ENCODE measurements around the gene ZNF516. TPM values are rescaled to one million over a fixed set of nuclear protein-coding genes. Genes with fewer than 3 reads are reported as not detected.

The ZNF516 gene
- polyA plus RNA-seq, 2 of the 4 experiments (the other 2 are of a cell fraction) = 3.9 to 4.9 TPM

DNA sequence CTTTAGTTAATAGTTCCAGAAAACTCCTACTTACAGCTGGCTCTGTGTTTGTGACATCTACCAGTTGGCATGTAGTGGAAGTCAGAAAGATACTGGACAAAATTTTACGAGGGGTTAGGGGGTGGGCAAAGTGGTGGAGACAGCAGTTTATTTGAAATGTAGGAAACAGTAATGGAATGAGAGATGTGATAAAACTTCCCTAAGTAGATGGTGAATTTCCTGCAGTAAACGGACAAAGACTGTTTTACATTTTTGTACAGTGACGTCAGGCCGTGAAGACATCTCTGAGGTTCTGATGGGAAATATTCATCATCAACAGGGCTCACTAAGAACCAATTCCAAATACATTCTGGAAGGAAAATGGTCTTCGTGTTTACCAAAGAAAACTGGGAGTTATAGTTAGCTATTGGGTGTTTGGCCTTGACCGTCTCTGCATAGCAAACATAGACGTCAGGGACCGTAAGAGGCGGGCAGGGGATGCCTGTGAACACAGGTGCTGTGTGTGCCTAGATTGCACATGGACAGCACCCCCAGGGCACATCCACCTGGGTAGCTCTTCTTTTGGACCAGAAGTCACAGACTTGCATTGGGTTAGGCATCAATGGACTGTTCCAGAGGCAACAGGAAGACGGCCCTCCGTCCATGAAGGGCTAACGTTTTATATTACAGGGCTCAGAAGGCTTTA lies 131.5 kb downstream of the ZNF516 start:
- H3K4me2 ChIP-seq = no peak overlapping the region
- no peak overlapping the region for H3K4me3 ChIP-seq
- DNase-seq (ENCODE audit: low read depth in 1 of 2, low spot score in 1 of 2) (no peak), ATAC-seq (no peak), FAIRE-seq (no peak)
- H3K4me1 ChIP-seq = no peaks in the 10 kb centered on the region
- no peaks in the 10 kb centered on the region for H3K9me3 ChIP-seq
- no peak for TF ChIP-seq TP53 (CRISPR knock-in tag; IDR thresholded peaks at IDR 0.05)
- TF ChIP-seq, protein P1, sequence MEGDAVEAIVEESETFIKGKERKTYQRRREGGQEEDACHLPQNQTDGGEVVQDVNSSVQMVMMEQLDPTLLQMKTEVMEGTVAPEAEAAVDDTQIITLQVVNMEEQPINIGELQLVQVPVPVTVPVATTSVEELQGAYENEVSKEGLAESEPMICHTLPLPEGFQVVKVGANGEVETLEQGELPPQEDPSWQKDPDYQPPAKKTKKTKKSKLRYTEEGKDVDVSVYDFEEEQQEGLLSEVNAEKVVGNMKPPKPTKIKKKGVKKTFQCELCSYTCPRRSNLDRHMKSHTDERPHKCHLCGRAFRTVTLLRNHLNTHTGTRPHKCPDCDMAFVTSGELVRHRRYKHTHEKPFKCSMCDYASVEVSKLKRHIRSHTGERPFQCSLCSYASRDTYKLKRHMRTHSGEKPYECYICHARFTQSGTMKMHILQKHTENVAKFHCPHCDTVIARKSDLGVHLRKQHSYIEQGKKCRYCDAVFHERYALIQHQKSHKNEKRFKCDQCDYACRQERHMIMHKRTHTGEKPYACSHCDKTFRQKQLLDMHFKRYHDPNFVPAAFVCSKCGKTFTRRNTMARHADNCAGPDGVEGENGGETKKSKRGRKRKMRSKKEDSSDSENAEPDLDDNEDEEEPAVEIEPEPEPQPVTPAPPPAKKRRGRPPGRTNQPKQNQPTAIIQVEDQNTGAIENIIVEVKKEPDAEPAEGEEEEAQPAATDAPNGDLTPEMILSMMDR (IDR thresholded peaks at IDR 0.05) = no peak
- H3K27ac ChIP-seq = no peak overlapping the region
- WGBS (ENCODE audit: missing lambda C conversion rate) = 83% methylated on average over 12 of the region's 12 CpGs
- ChIA-PET CTCF (interaction anchor here (0.6 to 1.3 kb wide), 2 partner anchors 14 to 1123 kb away, joined by 3 to 5 read pairs; no protein-coding TSS in a partner anchor), POLR2A (no interaction called here)

DNA sequence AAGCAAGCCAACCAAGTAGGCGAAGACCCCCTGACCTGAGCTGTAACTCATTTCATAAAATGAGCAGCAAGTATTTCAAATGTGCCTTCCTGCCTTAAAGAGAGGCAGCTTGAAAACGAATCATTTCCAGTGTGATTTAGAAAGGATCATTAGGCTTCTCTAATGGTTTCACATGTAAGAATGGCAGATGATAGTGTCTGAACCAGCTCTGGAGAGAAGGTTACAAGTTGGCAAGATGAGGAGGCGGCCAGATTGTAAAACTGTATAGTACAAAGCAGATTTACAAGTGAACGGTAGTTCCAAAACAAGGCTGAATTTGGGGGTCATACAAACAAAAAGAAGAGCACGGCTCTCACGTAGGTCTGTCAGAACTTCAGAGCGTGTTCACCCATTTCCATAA lies 132.4 kb downstream of the ZNF516 start:
- ChIA-PET CTCF (interaction anchor here (1.3 kb wide), 1 partner anchor 13 kb away, joined by 5 read pairs; no protein-coding TSS in a partner anchor), POLR2A (no interaction called here)
- no peak for DNase-seq (ENCODE audit: low read depth in 1 of 2, low spot score in 1 of 2)
- Histone ChIP-seq H3K4me1 (no peaks in the 10 kb centered on the region), H3K4me3 (no peak overlapping the region), H3K27ac (no peak overlapping the region), H3K9me3 (no peaks in the 10 kb centered on the region), H3K4me2 (no peak overlapping the region)
- ATAC-seq = no peak
- FAIRE-seq = no peak
- TF ChIP-seq HOXA7 (CRISPR knock-in tag; IDR thresholded peaks at IDR 0.05) (no peak), EP300 (IDR thresholded peaks at IDR 0.05) (no peak)
- WGBS (ENCODE audit: missing lambda C conversion rate) = 76% methylated on average over 7 of the region's 7 CpGs

DNA sequence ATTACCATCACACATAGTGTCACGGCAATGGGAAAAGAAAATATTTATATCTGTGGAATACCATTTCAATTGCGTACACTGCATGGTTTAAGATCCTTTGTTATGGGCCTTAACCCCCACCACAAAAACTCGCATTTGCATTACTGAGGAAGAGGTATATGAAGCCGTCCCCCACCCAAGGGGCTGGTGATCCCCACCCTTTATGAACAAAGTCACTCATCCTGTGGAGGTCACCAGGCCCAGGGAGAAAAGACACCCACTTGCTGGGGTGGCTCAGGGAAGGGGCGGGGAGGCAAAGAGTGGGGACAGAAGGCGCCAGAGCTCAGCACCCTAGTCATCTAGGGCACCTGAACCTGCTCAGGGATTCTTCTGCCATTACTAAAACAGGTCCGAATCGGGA lies 133.8 kb downstream of the ZNF516 start:
- Histone ChIP-seq H3K9me3 (no peaks in the 10 kb centered on the region), H3K4me1 (no peaks in the 10 kb centered on the region), H3K4me2 (no peak overlapping the region), H3K4me3 (no peak overlapping the region), H3K27ac (no peak overlapping the region)
- TF ChIP-seq HDAC2 (IDR thresholded peaks at IDR 0.05) (no peak), POLR2A (IDR thresholded peaks at IDR 0.05; ENCODE audit: low read length) (no peak), EHMT2 (IDR thresholded peaks at IDR 0.05; ENCODE audit: low read depth) (no peak), GATA3 (IDR thresholded peaks at IDR 0.05; ENCODE audit: borderline replicate concordance) (no peak), TFCP2L1 (CRISPR knock-in tag; IDR thresholded peaks at IDR 0.05) (no peak), CBX2 (IDR thresholded peaks at IDR 0.05; ENCODE audit: borderline replicate concordance, low read depth) (no peak), CHD2 (IDR thresholded peaks at IDR 0.05; ENCODE audit: low read length, partially characterized antibody) (no peak), ZSCAN20 (CRISPR knock-in tag; IDR thresholded peaks at IDR 0.05) (no peak)
- TF ChIP-seq, protein P1 (IDR thresholded peaks at IDR 0.05) = no peak
- no peak for ATAC-seq
- POLR2A ChIA-PET = no interaction called here
- 94% methylated on average over 8 of the region's 8 CpGs for WGBS (ENCODE audit: missing lambda C conversion rate)
- DNase-seq (ENCODE audit: low read depth in 1 of 2, low spot score in 1 of 2) = no peak
- no peak for FAIRE-seq
- CTCF ChIA-PET = no interaction called here

DNA sequence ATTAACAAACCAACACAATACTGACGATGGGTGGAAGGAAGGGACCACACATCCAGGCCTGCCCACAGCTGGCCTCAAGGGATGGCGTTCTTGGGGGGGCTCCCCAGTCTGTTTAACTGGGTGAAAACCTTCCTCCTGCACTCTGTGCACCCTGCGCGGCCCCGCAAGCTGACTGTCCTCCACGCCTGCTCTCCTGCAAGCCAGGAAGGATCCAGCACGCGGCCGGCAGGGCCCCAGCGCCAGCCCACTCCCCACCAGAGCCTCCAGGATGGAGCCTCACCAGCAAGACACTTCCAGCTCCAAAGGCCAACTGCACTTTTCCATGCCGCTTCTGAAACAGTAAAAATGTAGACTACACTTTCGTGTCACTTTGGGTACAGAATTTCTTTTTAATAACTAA lies 135.1 kb downstream of the ZNF516 start:
- H3K27ac ChIP-seq = no peak overlapping the region
- no peak overlapping the region for H3K4me3 ChIP-seq
- CTCF ChIA-PET = no interaction called here
- POLR2A ChIA-PET = no interaction called here
- DNase-seq (ENCODE audit: low read depth in 1 of 2, low spot score in 1 of 2) (no peak), ATAC-seq (no peak), FAIRE-seq (no peak)
- no peaks in the 10 kb centered on the region for H3K9me3 ChIP-seq
- WGBS (ENCODE audit: missing lambda C conversion rate) = 89% methylated on average over 11 of the region's 12 CpGs
- no peaks in the 10 kb centered on the region for H3K4me1 ChIP-seq
- H3K4me2 ChIP-seq = no peak overlapping the region
- TF ChIP-seq RNF2 (IDR thresholded peaks at IDR 0.05; ENCODE audit: borderline replicate concordance, low read depth) = no peak
- TF ChIP-seq ZFP36 (IDR thresholded peaks at IDR 0.05; ENCODE audit: borderline replicate concordance, partially characterized antibody) = no peak
- TF ChIP-seq EHMT2 (IDR thresholded peaks at IDR 0.05; ENCODE audit: low read depth) = no peak
- TF ChIP-seq, protein P2, sequence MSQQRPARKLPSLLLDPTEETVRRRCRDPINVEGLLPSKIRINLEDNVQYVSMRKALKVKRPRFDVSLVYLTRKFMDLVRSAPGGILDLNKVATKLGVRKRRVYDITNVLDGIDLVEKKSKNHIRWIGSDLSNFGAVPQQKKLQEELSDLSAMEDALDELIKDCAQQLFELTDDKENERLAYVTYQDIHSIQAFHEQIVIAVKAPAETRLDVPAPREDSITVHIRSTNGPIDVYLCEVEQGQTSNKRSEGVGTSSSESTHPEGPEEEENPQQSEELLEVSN (IDR thresholded peaks at IDR 0.05; ENCODE audit: borderline replicate concordance, low read depth) = no peak
- TF ChIP-seq CHD2 (IDR thresholded peaks at IDR 0.05; ENCODE audit: low read length, partially characterized antibody) = no peak
- no peak for TF ChIP-seq HOXB13 (CRISPR knock-in tag; IDR thresholded peaks at IDR 0.05; ENCODE audit: low read depth)
- TF ChIP-seq RFX5 (IDR thresholded peaks at IDR 0.05) = no peak
- TF ChIP-seq, protein P3, sequence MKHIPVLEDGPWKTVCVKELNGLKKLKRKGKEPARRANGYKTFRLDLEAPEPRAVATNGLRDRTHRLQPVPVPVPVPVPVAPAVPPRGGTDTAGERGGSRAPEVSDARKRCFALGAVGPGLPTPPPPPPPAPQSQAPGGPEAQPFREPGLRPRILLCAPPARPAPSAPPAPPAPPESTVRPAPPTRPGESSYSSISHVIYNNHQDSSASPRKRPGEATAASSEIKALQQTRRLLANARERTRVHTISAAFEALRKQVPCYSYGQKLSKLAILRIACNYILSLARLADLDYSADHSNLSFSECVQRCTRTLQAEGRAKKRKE (CRISPR knock-in tag; IDR thresholded peaks at IDR 0.05; ENCODE audit: low read depth) = no peak
- no peak for TF ChIP-seq FOSB (CRISPR knock-in tag; IDR thresholded peaks at IDR 0.05)
- TF ChIP-seq MYC (IDR thresholded peaks at IDR 0.05; ENCODE audit: borderline replicate concordance, low read length) = no peak
- no peak for TF ChIP-seq CHD4 (IDR thresholded peaks at IDR 0.05; ENCODE audit: borderline replicate concordance)
- TF ChIP-seq KDM1A (IDR thresholded peaks at IDR 0.05; ENCODE audit: low read depth) = no peak
- no peak for TF ChIP-seq POLR2AphosphoS2 (conservative IDR thresholded peaks at IDR 0.05; ENCODE audit: low read length)
- TF ChIP-seq HDAC2 (IDR thresholded peaks at IDR 0.05) = no peak
- TF ChIP-seq HOXA7 (CRISPR knock-in tag; IDR thresholded peaks at IDR 0.05) = no peak
- TF ChIP-seq CBX8 (IDR thresholded peaks at IDR 0.05) = no peak
- no peak for TF ChIP-seq TFCP2L1 (CRISPR knock-in tag; IDR thresholded peaks at IDR 0.05)
- no peak for TF ChIP-seq KDM5A (IDR thresholded peaks at IDR 0.05)
- no peak for TF ChIP-seq EHF (CRISPR knock-in tag; IDR thresholded peaks at IDR 0.05)
- no peak for TF ChIP-seq ZSCAN20 (CRISPR knock-in tag; IDR thresholded peaks at IDR 0.05)

Data from A549 (cell line).